B cell (primary cell): Measurements from ENCODE around the gene KCNC2. TPM values are rescaled to one million over a fixed set of nuclear protein-coding genes. Genes with fewer than 3 reads are reported as not detected.

Source experiments
- ATAC-seq: fragments of 200-7000 bp; cut with Tn5 transposase; one replicate; pipeline ENCODE4 v1.10.0; 2021; ENCODE audit warnings: low read depth, mild to moderate bottlenecking, moderate number of reproducible peaks, moderate library complexity
- CTCF ChIA-PET: fragments of 350-600 bp; sonication (Branson Sonifier 250); formaldehyde crosslinking; loops from one replicate; lab custom pipeline; 2021; ENCODE audit warnings: antibody characterized with exemption, inconsistent platforms; lab: Charles Lee
- POLR2A ChIA-PET: fragments of 350-600 bp; sonication (Branson Sonifier 250); formaldehyde crosslinking; loops from one replicate; lab custom pipeline; 2021; ENCODE audit warnings: antibody characterized with exemption; lab: Charles Lee
- DNase-seq: peaks from one replicate; pipeline ENCODE4 v3.0.0; 2013
- H2AFZ ChIP-seq: 2 replicates; pipeline ENCODE4 v1.6.1; 2012; ENCODE audit warnings: mild to moderate bottlenecking, low read depth, low read length; ENCODE audit not compliant: insufficient read depth, poor library complexity, severe bottlenecking
- H3K27ac ChIP-seq, 2 donors: 1 replicate in 1 of 2; 2 replicates in 1 of 2; pipeline ENCODE4 v1.5.1; 2012 to 2013; ENCODE audit warnings: low read length in 2 of 2, mild to moderate bottlenecking in 2 of 2, moderate library complexity in 1 of 2
- H3K27me3 ChIP-seq, 4 experiments: fragments of 200-600 bp in 1 of 4; sonication (generic) in 1 of 4; replicated peaks in 1 of 4; 1 replicate in 2 of 4; 2 replicates in 2 of 4; pipeline versions ENCODE4 v1.6.1 to v1.7.0; 2013 to 2016; ENCODE audit warnings: low read length in 3 of 4, mild to moderate bottlenecking in 2 of 4, mixed read lengths in 1 of 4, moderate library complexity in 1 of 4; ENCODE audit not compliant: insufficient read depth in 4 of 4, control insufficient read depth in 3 of 4; ENCODE audit errors: control extremely low read depth in 1 of 4
- H3K36me3 ChIP-seq, 2 experiments: replicated peaks in 1 of 2; 1 replicate in 1 of 2; 2 replicates in 1 of 2; pipeline versions ENCODE4 v1.6.1 to v1.7.1; 2013; ENCODE audit warnings: low read length in 1 of 2; ENCODE audit not compliant: insufficient read depth in 2 of 2, control insufficient read depth in 1 of 2; ENCODE audit errors: control extremely low read depth in 1 of 2, extremely low read depth in 1 of 2
- H3K4me1 ChIP-seq, 2 donors: fragments of 200-600 bp in 1 of 2; sonication (generic) in 1 of 2; 1 replicate in 1 of 2; 2 replicates in 1 of 2; pipeline versions ENCODE4 v1.5.1 to v1.6.1; 2013 to 2017; ENCODE audit warnings: low read length in 2 of 2; ENCODE audit not compliant: control insufficient read depth in 2 of 2, insufficient read depth in 2 of 2
- H3K4me2 ChIP-seq: replicated peaks from 2 replicates; pipeline ENCODE3; 2012; ENCODE audit warnings: mild to moderate bottlenecking, low read depth, low read length; ENCODE audit not compliant: poor library complexity, severe bottlenecking
- H3K4me3 ChIP-seq, 5 experiments: fragments of 200-600 bp in 1 of 5; sonication (generic) in 1 of 5; 1 replicate in 3 of 5; 2 replicates in 2 of 5; pipeline versions ENCODE4 v1.5.1 to v1.7.0; 2011 to 2016; ENCODE audit warnings: low read length in 4 of 5, mild to moderate bottlenecking in 4 of 5, low read depth in 2 of 5, control low read depth in 1 of 5, moderate library complexity in 1 of 5; ENCODE audit not compliant: insufficient read depth in 1 of 5; ENCODE audit errors: control extremely low read depth in 1 of 5, extremely low read depth in 1 of 5
- H3K79me2 ChIP-seq: fragments of 200-600 bp; sonication (generic); one replicate; pipeline ENCODE4 v1.6.0; 2016; ENCODE audit warnings: low read length; ENCODE audit not compliant: control insufficient read depth, insufficient read depth
- H3K9ac ChIP-seq: fragments of 200-600 bp; sonication (generic); 2 replicates; pipeline ENCODE4 v1.6.1; 2017; ENCODE audit warnings: mild to moderate bottlenecking, low read length, moderate library complexity
- H3K9me3 ChIP-seq, 3 donors: one replicate each; pipeline versions ENCODE4 v1.6.1 to v1.7.1; 2013; ENCODE audit warnings: low read length in 2 of 3; ENCODE audit not compliant: control insufficient read depth in 2 of 3, insufficient read depth in 1 of 3; ENCODE audit errors: control extremely low read depth in 1 of 3
- H4K20me1 ChIP-seq: 2 replicates; pipeline ENCODE4 v1.6.0; 2012; ENCODE audit warnings: mild to moderate bottlenecking, low read length; ENCODE audit not compliant: insufficient read depth, control insufficient read depth, poor library complexity, severe bottlenecking
- H3K27ac Mint-ChIP-seq: one replicate; pipeline ENCODE4 v1.8.0; 2021; ENCODE audit warnings: mixed read lengths
- H3K27me3 Mint-ChIP-seq: one replicate; pipeline ENCODE4 v1.8.0; 2021; ENCODE audit warnings: mixed read lengths
- H3K4me1 Mint-ChIP-seq: one replicate; pipeline ENCODE4 v1.8.0; 2021; ENCODE audit warnings: mixed read lengths
- H3K4me3 Mint-ChIP-seq: one replicate; pipeline ENCODE4 v1.8.0; 2021; ENCODE audit warnings: mixed read lengths
- H3K9me3 Mint-ChIP-seq: one replicate; pipeline ENCODE4 v1.8.0; 2022; ENCODE audit warnings: mixed read lengths; ENCODE audit not compliant: insufficient read depth
- CTCF ChIP-seq: fragments of 200-600 bp; IDR thresholded peaks from one replicate; pipeline ENCODE4 v1.8.0; 2022; ENCODE audit warnings: antibody characterized with exemption, mild to moderate bottlenecking
- EZH2 ChIP-seq: IDR thresholded peaks from 2 replicates; pipeline ENCODE4 v1.6.1; 2012; ENCODE audit warnings: borderline replicate concordance, low read depth, mild to moderate bottlenecking, moderate library complexity, low read length; ENCODE audit not compliant: insufficient read depth, poor library complexity, severe bottlenecking
- WGBS: methylation state at CpG from one replicate; pipeline ENCODE4 v1.1.5; 2013; ENCODE audit warnings: missing lambda C conversion rate; ENCODE audit not compliant: insufficient coverage; 5-methylcytosine and 5-hydroxymethylcytosine counted together
- intact Hi-C: fragments of 100-400 bp; cut with micrococcal nuclease; formaldehyde crosslinking; loops from one replicate; pipeline ENCODE4 v1.10.0; 2022
- polyA plus RNA-seq: library from polyadenylated mRNA; depleted of rRNA; stranded (reverse); fragments of >200 nt; gene quantifications from 2 replicates; pipeline ENCODE4 v1.2.3, GENCODE V29; 2012
- total RNA-seq, 2 donors: library from RNA; stranded (reverse); fragments of 120-200 nt in 1 of 2; gene quantifications; 1 replicate in 1 of 2; 2 replicates in 1 of 2; pipeline versions ENCODE4 v1.2.3 to v1.2.4, GENCODE V29; 2013 to 2022

The KCNC2 gene
- total and polyA plus RNA-seq, 2 donors (not counting 1 experiment from before 2014, with no cell fraction given), result not detected

- H3K27me3 ChIP-seq, result no peaks in the 10 kb centered on the region
- H2AFZ ChIP-seq, result no peak overlapping the region
- ChIA-PET POLR2A (no interaction called here), CTCF (no interaction called here)
- H3K4me1 ChIP-seq, result no peaks in the 10 kb centered on the region
- no peaks in the 10 kb centered on the region for H3K9me3 ChIP-seq
- no peak for TF ChIP-seq EZH2
- TF ChIP-seq CTCF, result no peak
- H3K27ac ChIP-seq, result no peak overlapping the region
- H3K36me3 ChIP-seq, result no peaks in the 10 kb centered on the region
- DNase-seq, result no peak
- H4K20me1 ChIP-seq, result no peaks in the 10 kb centered on the region
- no peak for ATAC-seq
- WGBS, result no CpG with 5 or more reads among the region's 1 CpG
- Mint-ChIP-seq H3K4me3 (no peak overlapping the region), H3K27me3 (no peaks in the 10 kb centered on the region), H3K4me1 (no peaks in the 10 kb centered on the region), H3K27ac (no peak overlapping the region), H3K9me3 (no peaks in the 10 kb centered on the region)
- intact Hi-C loops, result no loop called here
- H3K4me2 ChIP-seq, result no peak overlapping the region
- H3K4me3 ChIP-seq, result no peak overlapping the region
- H3K9ac ChIP-seq, result no peak overlapping the region
- H3K79me2 ChIP-seq, result no peaks in the 10 kb centered on the region
Observed at GRCh38 chr12:75120311-75120711, 89.3 kb downstream of the KCNC2 start.

- H3K79me2 ChIP-seq, result no peaks in the 10 kb centered on the region
- no peaks in the 10 kb centered on the region for H3K9me3 ChIP-seq
- no peaks in the 10 kb centered on the region for H3K27me3 Mint-ChIP-seq
- H4K20me1 ChIP-seq, result no peaks in the 10 kb centered on the region
- ATAC-seq, result no peak
- H3K4me2 ChIP-seq, result no peak overlapping the region
- H2AFZ ChIP-seq, result no peak overlapping the region
- no peaks in the 10 kb centered on the region for H3K9me3 Mint-ChIP-seq
- H3K4me3 Mint-ChIP-seq, result no peak overlapping the region
- 91% methylated on average over 4 of the region's 5 CpGs for WGBS
- TF ChIP-seq CTCF (no peak), EZH2 (no peak)
- DNase-seq, result no peak
- H3K4me1 Mint-ChIP-seq, result no peaks in the 10 kb centered on the region
- POLR2A ChIA-PET, result no interaction called here
- H3K27me3 ChIP-seq, result no peaks in the 10 kb centered on the region
- H3K27ac Mint-ChIP-seq, result no peak overlapping the region
- no peaks in the 10 kb centered on the region for H3K4me1 ChIP-seq
- no peaks in the 10 kb centered on the region for H3K36me3 ChIP-seq
- intact Hi-C loops, result no loop called here
- H3K4me3 ChIP-seq, result no peak overlapping the region
- no peak overlapping the region for H3K27ac ChIP-seq
- CTCF ChIA-PET, result no interaction called here
- no peak overlapping the region for H3K9ac ChIP-seq
Observed at GRCh38 chr12:75116646-75117198, 92.9 kb downstream of the KCNC2 start.
